Smooth muscle cell (in vitro differentiated cells): Measurements from ENCODE around the gene C16orf95. TPM values are rescaled to one million over a fixed set of nuclear protein-coding genes. Genes with fewer than 3 reads are reported as not detected.

Experiments
- DNase-seq: peaks from one replicate; lab custom pipeline; 2025; ENCODE audit not compliant: unreplicated experiment; lab: John Stamatoyannopoulos, UW
- H2AFZ ChIP-seq: fragments of 200-600 bp; sonication (generic); 2 replicates; pipeline ENCODE4 v1.6.0; 2016; ENCODE audit warnings: antibody characterized with exemption, low read depth, mild to moderate bottlenecking
- H3F3A ChIP-seq: fragments of 200-600 bp; sonication (generic); 2 replicates; pipeline ENCODE4 v1.6.0; 2017; ENCODE audit warnings: antibody characterized with exemption, low read depth
- H3K27ac ChIP-seq: fragments of 200-600 bp; sonication (generic); 2 replicates; pipeline ENCODE4 v1.5.1; 2016; ENCODE audit warnings: low read depth, mild to moderate bottlenecking
- H3K27me3 ChIP-seq: fragments of 200-600 bp; sonication (generic); 2 replicates; pipeline ENCODE4 v1.6.1; 2016; ENCODE audit warnings: low read depth, mild to moderate bottlenecking
- H3K36me3 ChIP-seq: fragments of 200-600 bp; sonication (generic); 2 replicates; pipeline ENCODE4 v1.5.1; 2016; ENCODE audit warnings: low read depth
- H3K4me1 ChIP-seq: fragments of 200-600 bp; sonication (generic); 2 replicates; pipeline ENCODE4 v1.5.1; 2016; ENCODE audit warnings: low read depth
- H3K4me2 ChIP-seq: fragments of 200-600 bp; sonication (generic); 2 replicates; pipeline ENCODE4 v1.6.0; 2016; ENCODE audit warnings: mild to moderate bottlenecking
- H3K4me3 ChIP-seq: fragments of 200-600 bp; sonication (generic); 2 replicates; pipeline ENCODE4 v1.5.1; 2016; ENCODE audit warnings: mild to moderate bottlenecking
- H3K79me2 ChIP-seq: fragments of 200-600 bp; sonication (generic); 2 replicates; pipeline ENCODE4 v1.6.0; 2016; ENCODE audit warnings: low read depth, mild to moderate bottlenecking
- H3K9ac ChIP-seq: fragments of 200-600 bp; sonication (generic); 2 replicates; pipeline ENCODE4 v1.6.0; 2016; ENCODE audit warnings: low read depth
- H3K9me3 ChIP-seq: fragments of 200-600 bp; sonication (generic); replicated peaks from 2 replicates; pipeline ENCODE4 v1.5.1; 2016; ENCODE audit warnings: low read depth
- H4K20me1 ChIP-seq: fragments of 200-600 bp; sonication (generic); 2 replicates; pipeline ENCODE4 v1.6.0; 2016; ENCODE audit warnings: low read depth
- CTCF ChIP-seq: fragments of 200-600 bp; sonication (generic); IDR thresholded peaks from 2 replicates; pipeline ENCODE4 v1.5.1; 2017; ENCODE audit warnings: borderline replicate concordance, mild to moderate bottlenecking, antibody characterized with exemption; ENCODE audit not compliant: insufficient read depth, poor library complexity, severe bottlenecking
- WGBS: methylation state at CpG from one replicate; pipeline ENCODE4 v1.1.7; 2016; ENCODE audit warnings: low lambda C conversion rate; 5-methylcytosine and 5-hydroxymethylcytosine counted together
- polyA plus RNA-seq: library from polyadenylated mRNA; unstranded; fragments of >200 nt; fragmentation: Nextera tagmentation; extraction: Ambion mirVana; gene quantifications from 2 replicates; pipeline ENCODE4 v1.2.1, GENCODE V29; 2016
- total RNA-seq: library from RNA; depleted of rRNA; stranded (reverse); fragments of >200 nt; gene quantifications from 2 replicates; pipeline ENCODE4 v1.2.3, GENCODE V29; 2014

The C16orf95 gene
- total and polyA plus RNA-seq, 2 experiments from 2014 or later, result 7.7 to 8.0 TPM

- Histone ChIP-seq H4K20me1 (peaks cover 20% of the 10 kb centered on the region), H3K36me3 (no peaks in the 10 kb centered on the region)
- 80% methylated on average over 11 of the region's 11 CpGs for WGBS
Measured at GRCh38 chr16:87326151-87326571, 9.0 kb upstream of the C16orf95 start.

DNA sequence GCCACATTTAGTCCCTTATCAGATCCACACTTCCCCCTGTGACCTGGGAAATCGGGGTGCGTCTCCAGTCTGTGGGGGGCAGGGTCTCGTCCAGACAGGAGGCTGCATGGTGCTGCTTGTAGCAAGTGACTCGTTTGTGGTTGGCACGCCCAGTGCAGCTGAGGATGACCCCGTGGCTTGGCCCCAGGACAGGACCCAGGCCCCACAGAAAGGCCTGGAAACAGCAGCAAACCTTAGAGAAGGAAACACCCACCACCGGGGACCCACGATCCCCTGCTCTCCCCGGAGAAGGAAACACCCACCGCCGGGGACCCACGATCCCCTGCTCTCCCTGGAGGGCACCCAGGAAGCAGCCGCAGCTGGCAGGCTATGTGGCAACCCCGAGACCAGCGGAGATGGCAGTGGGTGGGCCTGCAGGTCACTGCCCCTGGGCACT lies 8.2 kb upstream of the C16orf95 start:
- Histone ChIP-seq H3K4me2 (no peak overlapping the region), H3K36me3 (no peaks in the 10 kb centered on the region), H3K9me3 (no peaks in the 10 kb centered on the region), H3F3A (no peaks in the 10 kb centered on the region), H3K9ac (no peak overlapping the region), H3K79me2 (no peaks in the 10 kb centered on the region), H2AFZ (no peak overlapping the region), H3K4me1 (no peaks in the 10 kb centered on the region), H3K27me3 (no peaks in the 10 kb centered on the region), H4K20me1 (peaks cover 20% of the 10 kb centered on the region), H3K4me3 (no peak overlapping the region), H3K27ac (no peak overlapping the region)
- 79% methylated on average over 15 of the region's 15 CpGs for WGBS
- TF ChIP-seq CTCF, result no peak
- no peak for DNase-seq

More at GRCh38 chr16:87326151-87326571, 9.0 kb upstream of the C16orf95 start:
- Histone ChIP-seq H3K4me3 (no peak overlapping the region), H3K27me3 (no peaks in the 10 kb centered on the region), H3K9ac (no peak overlapping the region), H3K9me3 (no peaks in the 10 kb centered on the region), H3K4me1 (no peaks in the 10 kb centered on the region), H3K79me2 (no peaks in the 10 kb centered on the region), H3K4me2 (no peak overlapping the region), H2AFZ (no peak overlapping the region), H3K27ac (no peak overlapping the region), H3F3A (no peaks in the 10 kb centered on the region)
- TF ChIP-seq CTCF, result no peak
- no peak for DNase-seq

- H3K9ac ChIP-seq, result no peak overlapping the region
- no peak overlapping the region for H2AFZ ChIP-seq
- H3F3A ChIP-seq, result no peaks in the 10 kb centered on the region
- no peak overlapping the region for H3K27ac ChIP-seq
- H3K79me2 ChIP-seq, result no peaks in the 10 kb centered on the region
- no peaks in the 10 kb centered on the region for H3K4me1 ChIP-seq
- no peaks in the 10 kb centered on the region for H3K36me3 ChIP-seq
- no peak overlapping the region for H3K4me2 ChIP-seq
- DNase-seq, result no peak
- no peaks in the 10 kb centered on the region for H3K27me3 ChIP-seq
- WGBS, result 72% methylated on average over 28 of the region's 28 CpGs
- peak; percentile 76 for TF ChIP-seq CTCF
- no peak overlapping the region for H3K4me3 ChIP-seq
- H3K9me3 ChIP-seq, result no peaks in the 10 kb centered on the region
- peaks cover 20% of the 10 kb centered on the region for H4K20me1 ChIP-seq
Measured at GRCh38 chr16:87324411-87325275, 7.5 kb upstream of the C16orf95 start.
